ENCODE results near the gene HSPB6. TPM values are rescaled to one million over a fixed set of nuclear protein-coding genes. Genes with fewer than 3 reads are reported as not detected.
A peak's percentile ranks its signal among the peaks of the same experiment; 100 is the strongest.

HSPB6 gene
- polyA plus RNA-seq, 2 of the 4 experiments (the other 2 are of a cell fraction), result 0.16 to 0.26 TPM

- Histone ChIP-seq H3K27ac (peak within 1 kb of the TSS; percentile 93 to 97), H3K4me1 (peaks cover 35% of the 10 kb centered on the region), H3K9me3 (no peaks in the 10 kb centered on the region), H3K4me3 (peak within 1 kb of the TSS; percentile 79), H3K4me2 (peak within 1 kb of the TSS; percentile 83)
- 1% methylated on average over 40 of the region's 40 CpGs for WGBS (ENCODE audit: missing lambda C conversion rate)
- ATAC-seq (peak; percentile 54 to 70), FAIRE-seq (peak; percentile 99), DNase-seq (ENCODE audit: low read depth in 1 of 2, low spot score in 1 of 2) (peak; percentile 99 to 100)
- ChIA-PET CTCF (interaction anchor here (0.5 to 3.8 kb wide), 22 partner anchors 8 to 235 kb away, joined by 3 to 29 read pairs (median 4); no protein-coding TSS in a partner anchor), POLR2A (interaction anchor here (0.6 to 1.7 kb wide), 15 partner anchors 12 to 745 kb away, joined by 3 to 10 read pairs (median 4); partner anchors contain the start of genes COX6B1, GRAMD1A, POLR2I and PROSER3)
- TF ChIP-seq MYC (IDR thresholded peaks at IDR 0.05; ENCODE audit: borderline replicate concordance, low read length), result 0 out of 2 replicates have a peak, but pooled peaks have one; percentile 1
- TF ChIP-seq HEYL (CRISPR knock-in tag; IDR thresholded peaks at IDR 0.05), result no peak
- TF ChIP-seq MAZ (IDR thresholded peaks at IDR 0.05; ENCODE audit: borderline replicate concordance, low read depth, low read length), result no peak
- no peak for TF ChIP-seq NPAS2 (CRISPR knock-in tag; IDR thresholded peaks at IDR 0.05; ENCODE audit: borderline replicate concordance)
- TF ChIP-seq ZC3H11A (IDR thresholded peaks at IDR 0.05), result no peak
- TF ChIP-seq ZFP36 (IDR thresholded peaks at IDR 0.05; ENCODE audit: borderline replicate concordance, partially characterized antibody), result no peak
- no peak for TF ChIP-seq HOXB5 (CRISPR knock-in tag; IDR thresholded peaks at IDR 0.05)
- peak; percentile 38; the same call in 1 of the 2 replicates for TF ChIP-seq KDM5A (IDR thresholded peaks at IDR 0.05)
- no peak; the same call in 1 of the 2 replicates for TF ChIP-seq USF2 (IDR thresholded peaks at IDR 0.05)
- no peak for TF ChIP-seq RNF2 (IDR thresholded peaks at IDR 0.05; ENCODE audit: borderline replicate concordance, low read depth)
- no peak for TF ChIP-seq EHMT2 (IDR thresholded peaks at IDR 0.05; ENCODE audit: low read depth)
- TF ChIP-seq JUN (IDR thresholded peaks at IDR 0.05), result peak; percentile 68 to 78; a peak in 3 of 5 replicates
- TF ChIP-seq HOXA7 (CRISPR knock-in tag; IDR thresholded peaks at IDR 0.05), result no peak
- TF ChIP-seq NFE2L2 (conservative IDR thresholded peaks at IDR 0.05; ENCODE audit: low read length), result no peak
- TF ChIP-seq GATA3 (IDR thresholded peaks at IDR 0.05; ENCODE audit: borderline replicate concordance), result no peak
- 0 out of 2 replicates have a peak, but pooled peaks have one; percentile 28 for TF ChIP-seq TP53 (CRISPR knock-in tag; IDR thresholded peaks at IDR 0.05)
- no peak for TF ChIP-seq RARB (CRISPR knock-in tag; IDR thresholded peaks at IDR 0.05)
- no peak for TF ChIP-seq EP300 (IDR thresholded peaks at IDR 0.05)
- no peak for TF ChIP-seq PBX3 (IDR thresholded peaks at IDR 0.05)
- no peak for TF ChIP-seq RAD21 (conservative IDR thresholded peaks at IDR 0.05 in 1 of 2, IDR thresholded peaks at IDR 0.05 in 1 of 2)
- TF ChIP-seq RCOR1 (IDR thresholded peaks at IDR 0.05; ENCODE audit: low read depth, low read length), result no peak
- TF ChIP-seq BHLHE40 (IDR thresholded peaks at IDR 0.05; ENCODE audit: low read depth, low read length), result no peak
- no peak for TF ChIP-seq POLR2AphosphoS2 (conservative IDR thresholded peaks at IDR 0.05; ENCODE audit: low read length)
- no peak for TF ChIP-seq KDM1A (IDR thresholded peaks at IDR 0.05; ENCODE audit: low read depth)
- TF ChIP-seq POLR2A (IDR thresholded peaks at IDR 0.05; ENCODE audit: low read length), result peak; percentile 67
- TF ChIP-seq ESRRA (IDR thresholded peaks at IDR 0.05; ENCODE audit: borderline replicate concordance, low read length), result no peak
- TF ChIP-seq CBX2 (IDR thresholded peaks at IDR 0.05; ENCODE audit: borderline replicate concordance, low read depth), result no peak
- no peak for TF ChIP-seq E2F6 (IDR thresholded peaks at IDR 0.05; ENCODE audit: borderline replicate concordance, low read depth)
- TF ChIP-seq ATOH8 (CRISPR knock-in tag; IDR thresholded peaks at IDR 0.05; ENCODE audit: low read depth), result no peak
- TF ChIP-seq ZSCAN20 (CRISPR knock-in tag; IDR thresholded peaks at IDR 0.05), result no peak
- TF ChIP-seq FOSB (CRISPR knock-in tag; IDR thresholded peaks at IDR 0.05), result no peak
- TF ChIP-seq SMC3 (IDR thresholded peaks at IDR 0.05), result no peak
- no peak for TF ChIP-seq CHD4 (IDR thresholded peaks at IDR 0.05; ENCODE audit: borderline replicate concordance)
- TF ChIP-seq JUNB (IDR thresholded peaks at IDR 0.05), result no peak
- no peak for TF ChIP-seq HOXB13 (CRISPR knock-in tag; IDR thresholded peaks at IDR 0.05; ENCODE audit: low read depth)
- TF ChIP-seq ELK1 (IDR thresholded peaks at IDR 0.05; ENCODE audit: low read depth, low read length), result no peak
- TF ChIP-seq HDAC2 (IDR thresholded peaks at IDR 0.05), result no peak
- TF ChIP-seq PHF8 (IDR thresholded peaks at IDR 0.05; ENCODE audit: borderline replicate concordance, low read depth), result no peak; the same call in 1 of the 2 replicates
Observed at GRCh38 chr19:35745328-35746086, 11.3 kb downstream of the HSPB6 start, which contains the start of the genes PSENEN and U2AF1L4. TSS of gene PSENEN (plus strand) at chr19:35745651. CDS start at chr19:35745931, 280 bp downstream. TSS of gene U2AF1L4 (minus strand) at chr19:35745418. CDS start at chr19:35745391, 27 bp downstream.

Measured in A549 (cell line).